ENCODE results near the gene KCNG3.

DNA sequence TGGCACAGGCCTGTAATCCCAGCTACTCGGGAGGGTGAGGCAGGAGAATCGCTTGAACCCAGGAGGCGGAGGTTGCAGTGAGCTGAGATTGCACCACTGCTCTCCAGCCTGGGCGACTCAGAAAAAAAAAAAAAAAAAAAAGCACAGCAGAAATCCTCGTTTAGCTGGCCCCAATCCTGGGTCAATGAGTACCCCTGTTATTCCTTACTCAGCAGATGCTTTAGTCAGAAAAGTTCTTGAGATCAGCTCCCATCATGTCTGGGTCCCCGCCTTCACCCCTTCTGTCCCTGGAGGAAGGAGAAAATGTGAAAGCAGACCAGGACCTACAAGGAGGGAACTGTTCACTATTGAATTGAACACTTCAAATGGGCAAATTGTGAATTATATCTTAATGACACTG lies 16.4 kb upstream of the KCNG3 start:
- TF ChIP-seq EP300 (IDR thresholded peaks at IDR 0.05): no peak
- TF ChIP-seq POLR2AphosphoS5 (IDR thresholded peaks at IDR 0.05): no peak
- TF ChIP-seq, protein P1, sequence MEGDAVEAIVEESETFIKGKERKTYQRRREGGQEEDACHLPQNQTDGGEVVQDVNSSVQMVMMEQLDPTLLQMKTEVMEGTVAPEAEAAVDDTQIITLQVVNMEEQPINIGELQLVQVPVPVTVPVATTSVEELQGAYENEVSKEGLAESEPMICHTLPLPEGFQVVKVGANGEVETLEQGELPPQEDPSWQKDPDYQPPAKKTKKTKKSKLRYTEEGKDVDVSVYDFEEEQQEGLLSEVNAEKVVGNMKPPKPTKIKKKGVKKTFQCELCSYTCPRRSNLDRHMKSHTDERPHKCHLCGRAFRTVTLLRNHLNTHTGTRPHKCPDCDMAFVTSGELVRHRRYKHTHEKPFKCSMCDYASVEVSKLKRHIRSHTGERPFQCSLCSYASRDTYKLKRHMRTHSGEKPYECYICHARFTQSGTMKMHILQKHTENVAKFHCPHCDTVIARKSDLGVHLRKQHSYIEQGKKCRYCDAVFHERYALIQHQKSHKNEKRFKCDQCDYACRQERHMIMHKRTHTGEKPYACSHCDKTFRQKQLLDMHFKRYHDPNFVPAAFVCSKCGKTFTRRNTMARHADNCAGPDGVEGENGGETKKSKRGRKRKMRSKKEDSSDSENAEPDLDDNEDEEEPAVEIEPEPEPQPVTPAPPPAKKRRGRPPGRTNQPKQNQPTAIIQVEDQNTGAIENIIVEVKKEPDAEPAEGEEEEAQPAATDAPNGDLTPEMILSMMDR (IDR thresholded peaks at IDR 0.05): no peak
- TF ChIP-seq POLR2A (IDR thresholded peaks at IDR 0.05): no peak
